DMS153 treated with DMSO at 0.1 percent for 48 hours (cell line): ENCODE data around the gene ANKRD11.
"Not testable (repeated sequence)": the region's sequence is repeated elsewhere in the genome, so short reads cannot be mapped to it uniquely, and the experiment has no call there.

ENCODE experiments used
- DNase-seq: peaks from one replicate; lab custom pipeline; 2025; ENCODE audit not compliant: unreplicated experiment; lab: John Stamatoyannopoulos, UW

ANKRD11 gene

GRCh38 chr16:89333401-89334001 lies 156.9 kb downstream of the ANKRD11 start:
- not testable (repeated sequence) for DNase-seq

GRCh38 chr16:89332902-89333245 lies 157.5 kb downstream of the ANKRD11 start:
- DNase-seq: no peak

GRCh38 chr16:89332243-89332901 lies 158.0 kb downstream of the ANKRD11 start:
- DNase-seq: no peak

- no peak for DNase-seq
Measured at GRCh38 chr16:89331371-89332109, 158.8 kb downstream of the ANKRD11 start.

- peak; percentile 16 for DNase-seq
Measured at GRCh38 chr16:89330177-89330856, 160.0 kb downstream of the ANKRD11 start.

- DNase-seq: not testable (repeated sequence)
Measured at GRCh38 chr16:89329830-89330176, 160.6 kb downstream of the ANKRD11 start.

GRCh38 chr16:89328412-89329400 lies 161.7 kb downstream of the ANKRD11 start:
- not testable (repeated sequence) for DNase-seq

GRCh38 chr16:89326721-89327120 lies 163.6 kb downstream of the ANKRD11 start:
- no peak for DNase-seq

GRCh38 chr16:89325861-89326471 lies 164.4 kb downstream of the ANKRD11 start:
- DNase-seq: peak; percentile 9

- no peak for DNase-seq
Measured at GRCh38 chr16:89324056-89325010, 166.0 kb downstream of the ANKRD11 start.

GRCh38 chr16:89323120-89323960 lies 167.0 kb downstream of the ANKRD11 start:
- DNase-seq: no peak

- peak; percentile 9 for DNase-seq
Measured at GRCh38 chr16:89322321-89323119, 167.8 kb downstream of the ANKRD11 start.

- DNase-seq: peak; percentile 53
Measured at GRCh38 chr16:89320782-89321501, 169.4 kb downstream of the ANKRD11 start.

- DNase-seq: no peak
Measured at GRCh38 chr16:89319886-89320781, 170.2 kb downstream of the ANKRD11 start.

GRCh38 chr16:89319631-89319885 lies 170.8 kb downstream of the ANKRD11 start:
- no peak for DNase-seq
